Uterus (tissue), 4 donors: Measurements from ENCODE around the gene JARID2. TPM values are rescaled to one million over a fixed set of nuclear protein-coding genes. Genes with fewer than 3 reads are reported as not detected.
"Not testable (repeated sequence)": the region's sequence is repeated elsewhere in the genome, so short reads cannot be mapped to it uniquely, and the experiment has no call there.

Source experiments
- DNase-seq, 2 donors: peaks; one replicate each; pipeline ENCODE4 v3.0.0-alpha.2; 2019 to 2020
- H3K27ac ChIP-seq, 2 donors: fragments of 200-600 bp; sonication (generic); 1 replicate in 1 of 2; 2 replicates in 1 of 2; pipeline ENCODE4 v1.5.1; 2016 to 2018
- H3K27me3 ChIP-seq, 2 donors: fragments of 200-600 bp; sonication (generic); one replicate each; pipeline ENCODE4 v1.5.1; 2018 to 2019; ENCODE audit warnings: control low read depth in 1 of 2
- H3K36me3 ChIP-seq, 2 donors: fragments of 200-600 bp; sonication (generic); one replicate each; pipeline ENCODE4 v1.5.1; 2019; ENCODE audit warnings: control low read depth in 1 of 2
- H3K4me1 ChIP-seq, 2 donors: fragments of 200-600 bp; sonication (generic); one replicate each; pipeline ENCODE4 v1.5.1; 2018 to 2019; ENCODE audit warnings: control low read depth in 1 of 2
- H3K4me3 ChIP-seq, 2 donors: fragments of 200-600 bp; sonication (generic); 1 replicate in 1 of 2; 2 replicates in 1 of 2; pipeline ENCODE4 v1.5.1; 2018 to 2019; ENCODE audit warnings: mild to moderate bottlenecking in 1 of 2
- H3K9me3 ChIP-seq, 2 donors: fragments of 200-600 bp; sonication (generic); one replicate each; pipeline ENCODE4 v1.5.1; 2019; ENCODE audit warnings: control low read depth in 1 of 2
- CTCF ChIP-seq, 4 experiments: fragments of 200-600 bp in 2 of 4; fragments of 450-650 bp in 2 of 4; sonication (generic) in 2 of 4; IDR thresholded peaks; one replicate each; pipeline ENCODE4 v1.5.1; 2016 to 2019; ENCODE audit warnings: antibody characterized with exemption in 4 of 4, mild to moderate bottlenecking in 2 of 4, moderate library complexity in 1 of 4
- POLR2A ChIP-seq, 2 donors: fragments of 450-650 bp; IDR thresholded peaks; one replicate each; pipeline ENCODE4 v1.6.1; 2016; ENCODE audit warnings: antibody characterized with exemption in 2 of 2, mild to moderate bottlenecking in 1 of 2, moderate library complexity in 1 of 2
- intact Hi-C: fragments of 100-400 bp; cut with DNase I; formaldehyde crosslinking; loops from one replicate; pipeline ENCODE4 v1.15.1; 2023; ENCODE audit warnings: low total_unique reads
- total RNA-seq, 4 donors: library from RNA; depleted of rRNA in 3 of 4; stranded (reverse); fragments of >200 nt in 3 of 4; gene quantifications; one replicate each; pipeline versions ENCODE4 v1.1.0 to v1.2.4, GENCODE V29; 2014 to 2023
- donor health status: DM: yes; HTN: yes; CAD: no.

The JARID2 gene
- total RNA-seq, 4 donors from 2014 or later: 2.6 to 15.8 (median 8.0) TPM

- intact Hi-C loops: no loop called here
- TF ChIP-seq POLR2A (IDR thresholded peaks at IDR 0.05) (no peak), CTCF (IDR thresholded peaks at IDR 0.05) (no peak)
- Histone ChIP-seq H3K9me3 (no peaks in the 10 kb centered on the region), H3K4me3 (no peak overlapping the region), H3K27ac (no peak overlapping the region), H3K4me1 (no peaks in the 10 kb centered on the region), H3K36me3 (no peaks in the 10 kb centered on the region), H3K27me3 (no peaks in the 10 kb centered on the region)
- DNase-seq: no peak
These were observed 74.8 kb downstream of the JARID2 start for GRCh38 chr6:15320693-15321092.

- no peaks in the 10 kb centered on the region for H3K36me3 ChIP-seq
- H3K27ac ChIP-seq: no peak overlapping the region
- H3K4me3 ChIP-seq: no peak overlapping the region
- no peaks in the 10 kb centered on the region for H3K9me3 ChIP-seq
- no peak for DNase-seq
- TF ChIP-seq POLR2A (IDR thresholded peaks at IDR 0.05) (no peak), CTCF (IDR thresholded peaks at IDR 0.05) (no peak)
- H3K27me3 ChIP-seq: no peaks in the 10 kb centered on the region
- intact Hi-C loops: no loop called here
- no peaks in the 10 kb centered on the region for H3K4me1 ChIP-seq
These were observed 76.3 kb downstream of the JARID2 start for GRCh38 chr6:15322184-15322583.

- no peaks in the 10 kb centered on the region for H3K36me3 ChIP-seq
- no peaks in the 10 kb centered on the region for H3K9me3 ChIP-seq
- TF ChIP-seq CTCF (IDR thresholded peaks at IDR 0.05): no peak
- TF ChIP-seq POLR2A (IDR thresholded peaks at IDR 0.05): no peak
- DNase-seq: no peak
- no peak overlapping the region for H3K4me3 ChIP-seq
- no peaks in the 10 kb centered on the region for H3K4me1 ChIP-seq
- H3K27ac ChIP-seq: no peak overlapping the region
- intact Hi-C loops: no loop called here
- H3K27me3 ChIP-seq: no peaks in the 10 kb centered on the region
These were observed 77.1 kb downstream of the JARID2 start for GRCh38 chr6:15322781-15323536.

GRCh38 chr6:15323611-15324010 lies 77.7 kb downstream of the JARID2 start:
- H3K4me3 ChIP-seq, H3K27ac ChIP-seq, intact Hi-C loops, H3K36me3 ChIP-seq, H3K27me3 ChIP-seq, H3K9me3 ChIP-seq, DNase-seq, H3K4me1 ChIP-seq: not testable (repeated sequence)

- Histone ChIP-seq H3K4me1 (no peaks in the 10 kb centered on the region), H3K9me3 (no peaks in the 10 kb centered on the region), H3K36me3 (no peaks in the 10 kb centered on the region), H3K27ac (no peak overlapping the region), H3K4me3 (no peak overlapping the region), H3K27me3 (no peaks in the 10 kb centered on the region)
- TF ChIP-seq CTCF (IDR thresholded peaks at IDR 0.05): no peak
- no peak for TF ChIP-seq POLR2A (IDR thresholded peaks at IDR 0.05)
- intact Hi-C loops: no loop called here
- DNase-seq: no peak
These were observed 78.6 kb downstream of the JARID2 start for GRCh38 chr6:15324427-15324985.
